T-helper 22 cell (primary cell): Measurements from ENCODE around the gene PRDM8.
A peak's percentile ranks its signal among the peaks of the same experiment; 100 is the strongest.

Experiments
- DNase-seq: peaks from one replicate; pipeline ENCODE4 v3.0.0-alpha.2; 2020; ENCODE audit warnings: low read depth

Gene PRDM8

GRCh38 chr4:80201252-80202151 lies 4.2 kb downstream of the PRDM8 start:
- peak; percentile 65 for DNase-seq

- peak; percentile 64 for DNase-seq
These were observed 4.9 kb downstream of the PRDM8 start for GRCh38 chr4:80202190-80202711.

- DNase-seq, result peak; percentile 42
These were observed 5.6 kb downstream of the PRDM8 start for GRCh38 chr4:80202741-80203553.

GRCh38 chr4:80204433-80205011 lies 7.2 kb downstream of the PRDM8 start:
- no peak for DNase-seq

GRCh38 chr4:80206111-80206510 lies 8.8 kb downstream of the PRDM8 start:
- no peak for DNase-seq

GRCh38 chr4:80206521-80207171 lies 9.3 kb downstream of the PRDM8 start:
- DNase-seq, result no peak

- no peak for DNase-seq
These were observed 9.9 kb downstream of the PRDM8 start for GRCh38 chr4:80207172-80207583.

GRCh38 chr4:80207664-80208063 lies 10.4 kb downstream of the PRDM8 start:
- no peak for DNase-seq

GRCh38 chr4:80208610-80209339 lies 11.5 kb downstream of the PRDM8 start:
- DNase-seq, result no peak

GRCh38 chr4:80209340-80209701 lies 12.0 kb downstream of the PRDM8 start:
- no peak for DNase-seq

GRCh38 chr4:80210549-80210948 lies 13.2 kb downstream of the PRDM8 start:
- no peak for DNase-seq

- DNase-seq, result no peak
These were observed 16.0 kb downstream of the PRDM8 start for GRCh38 chr4:80213117-80213815.

- DNase-seq, result no peak
These were observed 18.2 kb downstream of the PRDM8 start for GRCh38 chr4:80215449-80216052.

- no peak for DNase-seq
These were observed 18.9 kb downstream of the PRDM8 start for GRCh38 chr4:80216100-80216761.

GRCh38 chr4:80219301-80220025 lies 22.2 kb downstream of the PRDM8 start:
- DNase-seq, result no peak

- DNase-seq, result no peak
These were observed 23.4 kb downstream of the PRDM8 start for GRCh38 chr4:80220711-80221110.

GRCh38 chr4:80221161-80221560 lies 23.9 kb downstream of the PRDM8 start:
- no peak for DNase-seq

- DNase-seq, result no peak
These were observed 28.3 kb downstream of the PRDM8 start for GRCh38 chr4:80225595-80225994.

- no peak for DNase-seq
These were observed 28.8 kb downstream of the PRDM8 start for GRCh38 chr4:80226094-80226493.
